Neural crest cell (in vitro differentiated cells): ENCODE measurements around the gene TBXAS1. TPM values are rescaled to one million over a fixed set of nuclear protein-coding genes. Genes with fewer than 3 reads are reported as not detected.

Experiments
- DNase-seq: peaks from one replicate; pipeline ENCODE4 v3.0.0; 2021; ENCODE audit warnings: low read depth, mixed read lengths, low spot score
- H3K27ac Mint-ChIP-seq: one replicate; pipeline ENCODE4 v1.8.0; 2021; ENCODE audit warnings: mild to moderate bottlenecking, mixed read lengths; ENCODE audit not compliant: unreplicated experiment
- H3K27me3 Mint-ChIP-seq: 2 replicates; pipeline ENCODE4 v1.8.0; 2021; ENCODE audit warnings: low read depth, mild to moderate bottlenecking, mixed read lengths
- H3K36me3 Mint-ChIP-seq: 2 replicates; pipeline ENCODE4 v1.8.0; 2021; ENCODE audit warnings: low read depth, mild to moderate bottlenecking, mixed read lengths
- H3K4me1 Mint-ChIP-seq: 2 replicates; pipeline ENCODE4 v1.8.0; 2021; ENCODE audit warnings: mixed read lengths
- H3K4me3 Mint-ChIP-seq: one replicate; pipeline ENCODE4 v1.8.0; 2021; ENCODE audit warnings: mild to moderate bottlenecking, mixed read lengths
- H3K9me3 Mint-ChIP-seq: 2 replicates; pipeline ENCODE4 v1.8.0; 2021; ENCODE audit warnings: mixed read lengths
- CTCF ChIP-seq: fragments of 200-600 bp; sonication (generic); conservative IDR thresholded peaks from 2 replicates; pipeline ENCODE4 v1.5.0; 2021; ENCODE audit warnings: antibody characterized with exemption, mild to moderate bottlenecking
- total RNA-seq: library from RNA; stranded (reverse); gene quantifications from 2 replicates; pipeline ENCODE4 v1.2.1, GENCODE V29; 2021

TBXAS1 gene
- total RNA-seq, 1 donor from 2014 or later, result 5.7 TPM

- Mint-ChIP-seq H3K4me3 (no peak overlapping the region), H3K36me3 (no peaks in the 10 kb centered on the region)
Measured at GRCh38 chr7:140015471-140015970, 186.5 kb downstream of the TBXAS1 start.

GRCh38 chr7:140016540-140016939 is 187.5 kb downstream of the TBXAS1 start:
- no peak for TF ChIP-seq CTCF
- H3K9me3 Mint-ChIP-seq, result no peaks in the 10 kb centered on the region
- peaks cover 21% of the 10 kb centered on the region for H3K27me3 Mint-ChIP-seq
- no peak overlapping the region for H3K27ac Mint-ChIP-seq
- no peak for DNase-seq
- no peak overlapping the region for H3K4me3 Mint-ChIP-seq
- H3K4me1 Mint-ChIP-seq, result no peaks in the 10 kb centered on the region
- no peaks in the 10 kb centered on the region for H3K36me3 Mint-ChIP-seq

More at GRCh38 chr7:140015471-140015970, 186.5 kb downstream of the TBXAS1 start:
- peaks cover 28% of the 10 kb centered on the region for H3K27me3 Mint-ChIP-seq
- no peak for TF ChIP-seq CTCF
- no peak for DNase-seq
- H3K27ac Mint-ChIP-seq, result no peak overlapping the region
- no peaks in the 10 kb centered on the region for H3K9me3 Mint-ChIP-seq
- peaks cover 2% of the 10 kb centered on the region for H3K4me1 Mint-ChIP-seq

GRCh38 chr7:140017034-140017433 is 188.0 kb downstream of the TBXAS1 start:
- no peak overlapping the region for H3K4me3 Mint-ChIP-seq
- no peak for TF ChIP-seq CTCF

GRCh38 chr7:140017543-140017942 is 188.5 kb downstream of the TBXAS1 start:
- TF ChIP-seq CTCF, result no peak
- Mint-ChIP-seq H3K27me3 (peaks cover 13% of the 10 kb centered on the region), H3K27ac (no peak overlapping the region), H3K9me3 (no peaks in the 10 kb centered on the region), H3K4me3 (no peak overlapping the region), H3K36me3 (no peaks in the 10 kb centered on the region), H3K4me1 (no peaks in the 10 kb centered on the region)
- DNase-seq, result no peak

More at GRCh38 chr7:140017034-140017433, 188.0 kb downstream of the TBXAS1 start:
- Mint-ChIP-seq H3K4me1 (no peaks in the 10 kb centered on the region), H3K36me3 (no peaks in the 10 kb centered on the region), H3K9me3 (no peaks in the 10 kb centered on the region), H3K27ac (no peak overlapping the region), H3K27me3 (peaks cover 16% of the 10 kb centered on the region)
- DNase-seq, result no peak

- DNase-seq, result no peak
- Mint-ChIP-seq H3K27ac (no peak overlapping the region), H3K4me1 (no peaks in the 10 kb centered on the region), H3K27me3 (peaks cover 8% of the 10 kb centered on the region), H3K9me3 (no peaks in the 10 kb centered on the region), H3K36me3 (no peaks in the 10 kb centered on the region), H3K4me3 (no peak overlapping the region)
- TF ChIP-seq CTCF, result no peak
Measured at GRCh38 chr7:140018125-140019043, 189.3 kb downstream of the TBXAS1 start.
